NCI-H2227 treated with DMSO at 0.1 percent for 48 hours (cell line): ENCODE measurements around the gene CD9.

Experiments
- DNase-seq: peaks from one replicate; lab custom pipeline; 2025; lab: John Stamatoyannopoulos, UW

The CD9 gene

GRCh38 chr12:6241495-6241894, 41.3 kb downstream of the CD9 start:
- DNase-seq: no peak

- no peak for DNase-seq
Measured at GRCh38 chr12:6249580-6249979, 49.4 kb downstream of the CD9 start.

- DNase-seq: no peak
Measured at GRCh38 chr12:6250343-6250742, 50.1 kb downstream of the CD9 start.

- no peak for DNase-seq
Measured at GRCh38 chr12:6253278-6253677, 53.1 kb downstream of the CD9 start.

GRCh38 chr12:6254491-6254890, 54.3 kb downstream of the CD9 start:
- no peak for DNase-seq

- no peak for DNase-seq
Measured at GRCh38 chr12:6257007-6257406, 56.8 kb downstream of the CD9 start.

GRCh38 chr12:6262211-6262610, 62.0 kb downstream of the CD9 start:
- DNase-seq: no peak

GRCh38 chr12:6262623-6263022, 62.4 kb downstream of the CD9 start:
- DNase-seq: no peak

GRCh38 chr12:6263931-6264330, 63.7 kb downstream of the CD9 start:
- no peak for DNase-seq

GRCh38 chr12:6264402-6265037, 64.3 kb downstream of the CD9 start:
- no peak for DNase-seq

- DNase-seq: no peak
Measured at GRCh38 chr12:6265038-6265405, 64.8 kb downstream of the CD9 start.

- DNase-seq: no peak
Measured at GRCh38 chr12:6266541-6266966, 66.4 kb downstream of the CD9 start.

GRCh38 chr12:6266971-6267721, 66.9 kb downstream of the CD9 start:
- no peak for DNase-seq

- no peak for DNase-seq
Measured at GRCh38 chr12:6268484-6269157, 68.4 kb downstream of the CD9 start.

GRCh38 chr12:6269986-6270385, 69.8 kb downstream of the CD9 start:
- no peak for DNase-seq

- DNase-seq: no peak
Measured at GRCh38 chr12:6271281-6271680, 71.1 kb downstream of the CD9 start.

GRCh38 chr12:6272300-6273204, 72.4 kb downstream of the CD9 start:
- no peak for DNase-seq

GRCh38 chr12:6273205-6273540, 73.0 kb downstream of the CD9 start:
- no peak for DNase-seq

GRCh38 chr12:6273541-6274230, 73.5 kb downstream of the CD9 start:
- no peak for DNase-seq

GRCh38 chr12:6274231-6275221, 74.3 kb downstream of the CD9 start:
- DNase-seq: no peak
